GM12892 (cell line): ENCODE results near the gene KMT2C.

ENCODE experiments used
- POLR2A ChIP-seq: IDR thresholded peaks from 2 replicates; pipeline ENCODE4 v1.6.1; 2011; ENCODE audit warnings: low read depth, low read length, control low read depth
- POLR2AphosphoS5 ChIP-seq: IDR thresholded peaks from 2 replicates; pipeline ENCODE4 v1.6.1; 2011; ENCODE audit warnings: low read depth, low read length, control low read depth
- TAF1 ChIP-seq: IDR thresholded peaks from 2 replicates; pipeline ENCODE4 v1.6.1; 2011; ENCODE audit warnings: low read depth, mild to moderate bottlenecking, control low read depth, low read length, borderline replicate concordance

DNA sequence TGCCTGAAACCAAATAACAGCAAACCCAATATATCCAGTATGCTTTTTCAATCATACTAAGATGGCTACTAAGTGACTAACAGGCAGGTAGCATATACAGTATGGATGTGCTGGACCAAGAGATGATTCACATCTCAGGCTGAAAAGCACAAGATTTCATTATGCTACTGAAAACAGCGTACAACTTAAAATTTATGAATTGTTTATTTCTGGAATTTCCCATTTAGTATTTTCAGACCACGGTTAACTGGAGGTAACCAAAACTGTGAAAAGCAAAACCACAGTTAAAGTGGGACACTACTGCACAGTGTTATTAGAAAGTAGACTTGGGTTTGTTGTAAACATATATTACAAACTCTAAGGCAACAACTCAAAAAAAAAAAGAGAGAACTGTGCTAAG, 91.5 kb downstream of the KMT2C start:
- TF ChIP-seq POLR2AphosphoS5 (no peak), TAF1 (no peak), POLR2A (no peak)
